ENCODE results near the gene ZKSCAN4.

The ZKSCAN4 gene

GRCh38 chr6:28252009-28252975 is at the start of gene ZKSCAN4:
Gene ZKSCAN4, minus strand, starts transcription at chr6:28252269. Its CDS starts 289 bp downstream, at chr6:28251980.
- peak; percentile 82 for DNase-seq

- no peak for DNase-seq
Measured at GRCh38 chr6:28296520-28297060, 44.5 kb upstream of the ZKSCAN4 start.

GRCh38 chr6:28295326-28295725 is 43.3 kb upstream of the ZKSCAN4 start:
- no peak for DNase-seq

- no peak for DNase-seq
Measured at GRCh38 chr6:28291573-28291972, 39.5 kb upstream of the ZKSCAN4 start.

GRCh38 chr6:28282926-28283325 is 30.9 kb upstream of the ZKSCAN4 start:
- no peak for DNase-seq

GRCh38 chr6:28281288-28282064 is 29.4 kb upstream of the ZKSCAN4 start, which contains the start of gene PGBD1:
Gene PGBD1, plus strand, starts transcription at chr6:28281572. Its CDS starts 2,242 bp downstream, at chr6:28283814.
- DNase-seq: peak; percentile 88

GRCh38 chr6:28280595-28281287 is 28.7 kb upstream of the ZKSCAN4 start:
- no peak for DNase-seq

- DNase-seq: no peak
Measured at GRCh38 chr6:28277746-28278145, 25.7 kb upstream of the ZKSCAN4 start.

- DNase-seq: no peak
Measured at GRCh38 chr6:28274888-28275287, 22.8 kb upstream of the ZKSCAN4 start.

GRCh38 chr6:28269492-28269891 is 17.4 kb upstream of the ZKSCAN4 start:
- no peak for DNase-seq

GRCh38 chr6:28267695-28268059 is 15.6 kb upstream of the ZKSCAN4 start:
- no peak for DNase-seq

GRCh38 chr6:28266962-28267694 is 15.1 kb upstream of the ZKSCAN4 start, which contains the start of gene ZSCAN26:
Gene ZSCAN26, plus strand, starts transcription at chr6:28267143. Its CDS starts 4,777 bp downstream, at chr6:28271920.
- DNase-seq: peak; percentile 81

- DNase-seq: no peak
Measured at GRCh38 chr6:28266563-28266961, 14.5 kb upstream of the ZKSCAN4 start.

- DNase-seq: no peak
Measured at GRCh38 chr6:28264834-28265401, 12.8 kb upstream of the ZKSCAN4 start.

- no peak for DNase-seq
Measured at GRCh38 chr6:28263922-28264321, 11.9 kb upstream of the ZKSCAN4 start.

- DNase-seq: no peak
Measured at GRCh38 chr6:28258877-28259777, 7.1 kb upstream of the ZKSCAN4 start, which contains the start of gene NKAPL. Gene NKAPL, plus strand, starts transcription at chr6:28259297. Its CDS starts 75 bp downstream, at chr6:28259372.

GRCh38 chr6:28257042-28257441 is 5.0 kb upstream of the ZKSCAN4 start:
- no peak for DNase-seq

GRCh38 chr6:28254121-28254519 is 2.1 kb upstream of the ZKSCAN4 start:
- DNase-seq: no peak

- DNase-seq: no peak
Measured at GRCh38 chr6:28251661-28252008, 434 bp downstream of the ZKSCAN4 start.

- DNase-seq: no peak
Measured at GRCh38 chr6:28250747-28251146, 1.3 kb downstream of the ZKSCAN4 start.
